ENCODE measurements around the gene AFF3. TPM values are rescaled to one million over a fixed set of nuclear protein-coding genes. Genes with fewer than 3 reads are reported as not detected.

Gene AFF3
- total RNA-seq, 6 experiments from 2014 or later, result 0.80 to 8.2 (median 6.8) TPM

DNA sequence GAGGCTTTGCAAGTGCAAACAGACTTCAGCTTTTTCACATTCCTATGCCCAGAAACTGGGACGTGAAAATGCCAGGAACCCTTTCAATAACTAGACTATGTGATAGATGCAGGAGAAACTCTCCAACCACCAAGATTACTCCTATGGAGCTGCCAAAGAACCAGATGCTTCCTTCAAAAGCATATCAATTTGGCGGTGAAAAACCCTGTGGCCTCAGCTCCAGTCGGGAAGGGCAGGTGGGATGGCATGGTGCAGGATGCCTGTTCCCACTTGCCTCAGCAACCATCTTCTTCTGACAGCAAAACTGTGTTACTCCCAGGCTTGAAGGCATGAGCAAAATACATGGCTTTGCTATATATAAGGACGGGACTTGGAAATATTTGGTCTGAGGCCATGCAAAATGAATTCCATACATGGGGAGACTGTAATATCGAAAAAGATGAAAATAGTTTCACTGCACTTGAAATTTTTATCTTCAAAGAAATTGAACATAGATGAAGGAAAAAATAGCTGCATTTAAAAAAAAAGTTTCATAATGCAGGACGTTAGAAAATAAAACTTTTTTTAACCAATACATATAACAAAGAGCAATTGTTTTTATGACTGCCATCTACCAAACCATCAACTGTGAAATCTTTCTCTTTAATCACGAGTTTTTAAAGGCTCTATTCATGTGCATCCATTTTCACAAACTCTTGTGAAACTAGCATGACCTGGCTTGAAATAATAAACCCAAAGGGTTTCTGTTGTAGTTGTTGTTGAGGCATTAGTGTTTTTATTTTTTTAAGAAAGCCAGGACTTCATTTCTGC is 99.1 kb downstream of the AFF3 start:
- H3K27me3 Mint-ChIP-seq (ENCODE audit: insufficient read depth), result peaks cover 17% of the 10 kb centered on the region
- DNase-seq, result no peak
- H3K36me3 Mint-ChIP-seq (ENCODE audit: low read depth), result no peaks in the 10 kb centered on the region
- no peak overlapping the region for H3K4me3 Mint-ChIP-seq
- TF ChIP-seq, protein P1, sequence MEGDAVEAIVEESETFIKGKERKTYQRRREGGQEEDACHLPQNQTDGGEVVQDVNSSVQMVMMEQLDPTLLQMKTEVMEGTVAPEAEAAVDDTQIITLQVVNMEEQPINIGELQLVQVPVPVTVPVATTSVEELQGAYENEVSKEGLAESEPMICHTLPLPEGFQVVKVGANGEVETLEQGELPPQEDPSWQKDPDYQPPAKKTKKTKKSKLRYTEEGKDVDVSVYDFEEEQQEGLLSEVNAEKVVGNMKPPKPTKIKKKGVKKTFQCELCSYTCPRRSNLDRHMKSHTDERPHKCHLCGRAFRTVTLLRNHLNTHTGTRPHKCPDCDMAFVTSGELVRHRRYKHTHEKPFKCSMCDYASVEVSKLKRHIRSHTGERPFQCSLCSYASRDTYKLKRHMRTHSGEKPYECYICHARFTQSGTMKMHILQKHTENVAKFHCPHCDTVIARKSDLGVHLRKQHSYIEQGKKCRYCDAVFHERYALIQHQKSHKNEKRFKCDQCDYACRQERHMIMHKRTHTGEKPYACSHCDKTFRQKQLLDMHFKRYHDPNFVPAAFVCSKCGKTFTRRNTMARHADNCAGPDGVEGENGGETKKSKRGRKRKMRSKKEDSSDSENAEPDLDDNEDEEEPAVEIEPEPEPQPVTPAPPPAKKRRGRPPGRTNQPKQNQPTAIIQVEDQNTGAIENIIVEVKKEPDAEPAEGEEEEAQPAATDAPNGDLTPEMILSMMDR (IDR thresholded peaks at IDR 0.05), result no peak
- H3K27ac Mint-ChIP-seq, result no peak overlapping the region
- no peaks in the 10 kb centered on the region for H3K9me3 Mint-ChIP-seq
- peaks cover 7% of the 10 kb centered on the region for H3K4me1 Mint-ChIP-seq (ENCODE audit: low read depth)

DNA sequence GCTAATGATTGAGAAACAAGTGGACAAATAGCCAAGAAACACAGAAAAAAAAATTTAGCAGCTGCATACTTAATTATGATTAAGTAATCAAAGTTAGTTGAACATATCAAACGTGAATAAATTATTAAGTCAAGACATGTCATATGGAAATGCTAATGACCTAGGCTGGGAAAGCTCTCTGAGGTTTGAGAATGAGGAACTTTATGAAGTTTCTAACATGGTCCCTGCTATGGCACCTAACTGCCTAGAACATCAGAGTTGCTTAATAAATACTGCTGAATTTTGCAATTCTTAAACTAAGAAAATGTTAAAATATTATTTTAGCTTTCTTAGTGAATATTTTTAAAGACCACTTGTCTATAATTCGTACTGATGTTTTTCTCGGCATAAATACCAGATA is 99.8 kb downstream of the AFF3 start:
- Mint-ChIP-seq H3K9me3 (no peaks in the 10 kb centered on the region), H3K4me3 (no peak overlapping the region), H3K4me1 (ENCODE audit: low read depth) (no peaks in the 10 kb centered on the region; the same call in 1 of the 2 replicates), H3K27ac (no peak overlapping the region), H3K36me3 (ENCODE audit: low read depth) (no peaks in the 10 kb centered on the region), H3K27me3 (ENCODE audit: insufficient read depth) (peaks cover 17% of the 10 kb centered on the region)
- TF ChIP-seq, protein P1 (IDR thresholded peaks at IDR 0.05), result no peak
- no peak for DNase-seq

DNA sequence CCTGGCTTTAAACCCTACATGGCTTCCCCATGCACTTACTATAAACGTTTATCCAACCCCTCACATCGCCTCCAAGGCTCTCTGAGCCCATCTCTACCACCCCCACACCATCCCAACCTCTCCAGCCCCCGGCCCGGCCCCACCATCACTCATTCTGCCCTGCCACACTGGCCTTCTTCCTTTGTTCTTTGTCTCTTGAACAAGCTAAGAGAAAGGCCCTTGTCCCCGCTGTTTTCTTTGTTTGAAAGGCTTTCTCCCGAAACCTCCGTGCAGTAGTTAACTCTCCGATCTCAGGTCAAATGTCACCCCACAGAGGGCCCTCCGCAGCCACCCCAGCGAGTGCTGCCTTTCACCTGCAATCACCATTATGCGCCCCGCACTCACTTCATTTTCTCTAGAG is 100.4 kb downstream of the AFF3 start:
- Mint-ChIP-seq H3K27me3 (ENCODE audit: insufficient read depth) (peaks cover 17% of the 10 kb centered on the region), H3K4me1 (ENCODE audit: low read depth) (no peaks in the 10 kb centered on the region), H3K36me3 (ENCODE audit: low read depth) (no peaks in the 10 kb centered on the region), H3K9me3 (no peaks in the 10 kb centered on the region), H3K27ac (no peak overlapping the region), H3K4me3 (no peak overlapping the region)
- DNase-seq, result no peak
- TF ChIP-seq, protein P1 (IDR thresholded peaks at IDR 0.05), result no peak

DNA sequence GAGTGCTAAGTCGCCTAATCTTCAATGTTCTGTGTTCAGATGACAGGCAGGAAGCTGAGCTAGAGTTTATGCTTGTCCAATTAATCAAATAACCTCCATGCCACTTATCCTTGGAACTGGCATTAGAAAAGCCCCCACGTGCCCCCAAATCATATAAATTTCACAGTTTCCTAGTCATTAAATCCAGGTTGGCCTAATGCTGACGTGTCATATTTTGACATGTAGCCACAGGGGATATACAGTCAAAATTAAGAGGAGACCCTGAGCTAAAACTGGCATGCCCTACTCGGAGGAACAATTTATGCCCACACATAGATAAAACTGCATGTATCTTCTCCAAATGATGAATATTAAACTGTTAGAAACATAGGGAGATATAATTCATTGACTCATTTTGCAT is 101.0 kb downstream of the AFF3 start:
- Mint-ChIP-seq H3K36me3 (ENCODE audit: low read depth) (no peaks in the 10 kb centered on the region), H3K4me1 (ENCODE audit: low read depth) (no peaks in the 10 kb centered on the region), H3K4me3 (no peak overlapping the region), H3K9me3 (no peaks in the 10 kb centered on the region), H3K27me3 (ENCODE audit: insufficient read depth) (peaks cover 20% of the 10 kb centered on the region), H3K27ac (no peak overlapping the region)
- DNase-seq, result no peak
- TF ChIP-seq, protein P1 (IDR thresholded peaks at IDR 0.05), result no peak

DNA sequence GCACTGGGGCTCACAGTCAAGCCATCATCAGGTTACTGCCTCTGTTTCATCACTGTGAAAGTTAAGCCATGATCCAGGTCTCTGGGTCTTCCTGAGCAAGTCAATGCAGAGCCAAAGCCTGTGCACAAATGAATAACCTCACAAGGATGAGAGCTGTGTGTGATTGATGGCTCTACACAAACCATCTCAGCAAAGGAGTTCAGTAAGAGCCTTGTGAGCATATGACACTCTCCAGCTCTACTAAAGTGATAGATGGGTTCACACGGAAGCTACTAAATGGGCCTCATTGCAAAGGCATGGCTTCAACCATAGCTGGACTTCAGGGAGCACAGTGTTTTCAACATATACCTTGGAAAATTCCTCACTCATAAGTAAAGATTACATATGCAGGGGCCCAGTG is 101.5 kb downstream of the AFF3 start:
- H3K4me3 Mint-ChIP-seq, result no peak overlapping the region
- TF ChIP-seq, protein P1 (IDR thresholded peaks at IDR 0.05), result no peak
- H3K27ac Mint-ChIP-seq, result no peak overlapping the region
- H3K4me1 Mint-ChIP-seq (ENCODE audit: low read depth), result no peaks in the 10 kb centered on the region
- peaks cover 22% of the 10 kb centered on the region for H3K27me3 Mint-ChIP-seq (ENCODE audit: insufficient read depth)
- H3K9me3 Mint-ChIP-seq, result no peaks in the 10 kb centered on the region
- no peak for DNase-seq
- no peaks in the 10 kb centered on the region for H3K36me3 Mint-ChIP-seq (ENCODE audit: low read depth)

Data from HFFc6 (cell line).